ENCODE data around the gene ENTPD2. TPM values are rescaled to one million over a fixed set of nuclear protein-coding genes. Genes with fewer than 3 reads are reported as not detected.

Gene ENTPD2
- total and polyA plus RNA-seq, 4 donors = 0.09 to 0.40 (median 0.21) TPM

- no peak for TF ChIP-seq REST (IDR thresholded peaks at IDR 0.05)
- TF ChIP-seq JUND (IDR thresholded peaks at IDR 0.05) = no peak
These were observed 15.0 kb upstream of the ENTPD2 start (continued) for GRCh38 chr9:137068539-137069507.

GRCh38 chr9:137067860-137068538, 14.1 kb upstream of the ENTPD2 start:
- no peaks in the 10 kb centered on the region for H3K36me3 ChIP-seq (ENCODE audit: control insufficient read depth in 4 of 4, insufficient read depth in 3 of 4, low read depth in 1 of 4, low read length in 3 of 4)
- no peak overlapping the region for H3K27ac ChIP-seq (ENCODE audit: low read depth in 1 of 2, low read length in 2 of 2)
- TF ChIP-seq CTCF (IDR thresholded peaks at IDR 0.05; ENCODE audit: low read depth, low read length, missing input control) (peak; percentile 82), REST (IDR thresholded peaks at IDR 0.05) (no peak), HNF4G (IDR thresholded peaks at IDR 0.05) (no peak), RAD21 (IDR thresholded peaks at IDR 0.05) (peak; percentile 76 to 81)
- peaks cover 4 to 17% (median 5%) of the 10 kb centered on the region in 4 donors for H3K4me1 ChIP-seq (ENCODE audit: control insufficient read depth in 4 of 4, insufficient read depth in 4 of 4, low read length in 3 of 4)
- H3K4me3 ChIP-seq (ENCODE audit: low read depth in 1 of 3, low read length in 3 of 3) = no peak overlapping the region
- peaks cover 0 to 13% (median 1%) of the 10 kb centered on the region in 4 donors for H3K27me3 ChIP-seq (ENCODE audit: control insufficient read depth in 4 of 4, insufficient read depth in 4 of 4, low read length in 3 of 4)
- peak; percentile 84 for DNase-seq (ENCODE audit: low spot score)
- H3K9ac ChIP-seq (ENCODE audit: low read depth in 1 of 2, low read length in 2 of 2) = no peak overlapping the region
- H3K9me3 ChIP-seq (ENCODE audit: control insufficient read depth in 4 of 4, low read length in 3 of 4) = no peaks in the 10 kb centered on the region
- 45% methylated on average over 12 of the region's 12 CpGs for WGBS
